Natural killer cell treated with Interleukin-12 subunit alpha and Interleukin-12 subunit beta and Interleukin-15 and Interleukin-18, amount 100 ng/mL, for 72 hours (primary cell): ENCODE measurements around the gene TAMALIN. TPM values are rescaled to one million over a fixed set of nuclear protein-coding genes. Genes with fewer than 3 reads are reported as not detected.

Source experiments
- ATAC-seq, 2 donors: fragments of 150-1000 bp; cut with Tn5 transposase in 1 of 2; sonication (Bioruptor Pico), chemical (Tn5 transposase) in 1 of 2; 2 replicates each; pipeline ENCODE4 v1.10.0; 2021
- DNase-seq: peaks from one replicate; pipeline ENCODE4 v3.0.0; 2022; ENCODE audit warnings: low spot score
- H3K27ac Mint-ChIP-seq, 2 donors: 1 replicate in 1 of 2; 2 replicates in 1 of 2; pipeline ENCODE4 v1.8.0; 2022; ENCODE audit warnings: mixed read lengths in 2 of 2, mild to moderate bottlenecking in 1 of 2, moderate library complexity in 1 of 2
- H3K27me3 Mint-ChIP-seq, 2 donors: 1 replicate in 1 of 2; 2 replicates in 1 of 2; pipeline ENCODE4 v1.8.0; 2022; ENCODE audit warnings: mixed read lengths in 2 of 2
- H3K36me3 Mint-ChIP-seq: one replicate; pipeline ENCODE4 v1.8.0; 2022; ENCODE audit warnings: mixed read lengths
- H3K4me1 Mint-ChIP-seq, 2 donors: 1 replicate in 1 of 2; 2 replicates in 1 of 2; pipeline ENCODE4 v1.8.0; 2022; ENCODE audit warnings: low read depth in 2 of 2, mixed read lengths in 2 of 2, mild to moderate bottlenecking in 1 of 2
- H3K4me3 Mint-ChIP-seq: one replicate; pipeline ENCODE4 v1.8.0; 2022; ENCODE audit warnings: mixed read lengths
- H3K9me3 Mint-ChIP-seq: 2 replicates; pipeline ENCODE4 v1.8.0; 2022; ENCODE audit warnings: mixed read lengths
- total RNA-seq, 2 donors: library from RNA; stranded (reverse); gene quantifications; one replicate each; pipeline ENCODE4 v1.2.3, GENCODE V29; 2022

The TAMALIN gene
- total RNA-seq, 2 donors from 2014 or later, result 5.4 to 5.6 TPM

DNA sequence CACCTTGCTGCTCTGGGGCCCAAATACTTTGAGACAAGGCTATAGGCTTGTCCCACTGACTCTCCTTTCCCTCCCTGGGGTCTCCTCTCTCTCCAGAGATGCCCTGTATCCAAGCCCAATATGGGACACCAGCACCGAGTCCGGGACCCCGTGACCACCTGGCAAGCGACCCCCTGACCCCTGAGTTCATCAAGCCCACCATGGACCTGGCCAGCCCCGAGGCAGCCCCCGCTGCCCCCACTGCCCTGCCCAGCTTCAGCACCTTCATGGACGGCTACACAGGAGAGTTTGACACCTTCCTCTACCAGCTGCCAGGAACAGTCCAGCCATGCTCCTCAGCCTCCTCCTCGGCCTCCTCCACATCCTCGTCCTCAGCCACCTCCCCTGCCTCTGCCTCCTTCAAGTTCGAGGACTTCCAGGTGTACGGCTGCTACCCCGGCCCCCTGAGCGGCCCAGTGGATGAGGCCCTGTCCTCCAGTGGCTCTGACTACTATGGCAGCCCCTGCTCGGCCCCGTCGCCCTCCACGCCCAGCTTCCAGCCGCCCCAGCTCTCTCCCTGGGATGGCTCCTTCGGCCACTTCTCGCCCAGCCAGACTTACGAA is 47.6 kb downstream of the TAMALIN start:
- Mint-ChIP-seq H3K27ac (no peak overlapping the region), H3K9me3 (no peaks in the 10 kb centered on the region), H3K36me3 (no peaks in the 10 kb centered on the region), H3K27me3 (peaks cover 3 to 5% of the 10 kb centered on the region in 2 donors), H3K4me1 (peaks cover 23 to 29% of the 10 kb centered on the region in 2 donors), H3K4me3 (no peak overlapping the region)
- DNase-seq (no peak), ATAC-seq (no peak)

GRCh38 chr12:52054833-52055730 is 48.3 kb downstream of the TAMALIN start:
- ATAC-seq (no peak), DNase-seq (no peak)
- no peaks in the 10 kb centered on the region for H3K27me3 Mint-ChIP-seq
- H3K9me3 Mint-ChIP-seq, result no peaks in the 10 kb centered on the region
- H3K4me1 Mint-ChIP-seq, result peaks cover 16 to 22% of the 10 kb centered on the region in 2 donors
- no peaks in the 10 kb centered on the region for H3K36me3 Mint-ChIP-seq
- H3K27ac Mint-ChIP-seq, result no peak overlapping the region
- no peak overlapping the region for H3K4me3 Mint-ChIP-seq

- no peaks in the 10 kb centered on the region for H3K9me3 Mint-ChIP-seq
- no peak overlapping the region for H3K27ac Mint-ChIP-seq
- H3K4me3 Mint-ChIP-seq, result no peak overlapping the region
- H3K27me3 Mint-ChIP-seq, result no peaks in the 10 kb centered on the region
- no peaks in the 10 kb centered on the region for H3K36me3 Mint-ChIP-seq
- peaks cover 12 to 18% of the 10 kb centered on the region in 2 donors for H3K4me1 Mint-ChIP-seq
- ATAC-seq, result no peak
- DNase-seq, result no peak
These were observed 49.3 kb downstream of the TAMALIN start for GRCh38 chr12:52055731-52056711.

GRCh38 chr12:52056801-52057637 is 50.3 kb downstream of the TAMALIN start:
- H3K4me1 Mint-ChIP-seq, result peaks cover 3 to 11% of the 10 kb centered on the region in 2 donors
- H3K36me3 Mint-ChIP-seq, result no peaks in the 10 kb centered on the region
- DNase-seq, result no peak
- H3K9me3 Mint-ChIP-seq, result no peaks in the 10 kb centered on the region
- no peak for ATAC-seq
- no peak overlapping the region for H3K4me3 Mint-ChIP-seq
- H3K27me3 Mint-ChIP-seq, result no peaks in the 10 kb centered on the region
- H3K27ac Mint-ChIP-seq, result no peak overlapping the region

DNA sequence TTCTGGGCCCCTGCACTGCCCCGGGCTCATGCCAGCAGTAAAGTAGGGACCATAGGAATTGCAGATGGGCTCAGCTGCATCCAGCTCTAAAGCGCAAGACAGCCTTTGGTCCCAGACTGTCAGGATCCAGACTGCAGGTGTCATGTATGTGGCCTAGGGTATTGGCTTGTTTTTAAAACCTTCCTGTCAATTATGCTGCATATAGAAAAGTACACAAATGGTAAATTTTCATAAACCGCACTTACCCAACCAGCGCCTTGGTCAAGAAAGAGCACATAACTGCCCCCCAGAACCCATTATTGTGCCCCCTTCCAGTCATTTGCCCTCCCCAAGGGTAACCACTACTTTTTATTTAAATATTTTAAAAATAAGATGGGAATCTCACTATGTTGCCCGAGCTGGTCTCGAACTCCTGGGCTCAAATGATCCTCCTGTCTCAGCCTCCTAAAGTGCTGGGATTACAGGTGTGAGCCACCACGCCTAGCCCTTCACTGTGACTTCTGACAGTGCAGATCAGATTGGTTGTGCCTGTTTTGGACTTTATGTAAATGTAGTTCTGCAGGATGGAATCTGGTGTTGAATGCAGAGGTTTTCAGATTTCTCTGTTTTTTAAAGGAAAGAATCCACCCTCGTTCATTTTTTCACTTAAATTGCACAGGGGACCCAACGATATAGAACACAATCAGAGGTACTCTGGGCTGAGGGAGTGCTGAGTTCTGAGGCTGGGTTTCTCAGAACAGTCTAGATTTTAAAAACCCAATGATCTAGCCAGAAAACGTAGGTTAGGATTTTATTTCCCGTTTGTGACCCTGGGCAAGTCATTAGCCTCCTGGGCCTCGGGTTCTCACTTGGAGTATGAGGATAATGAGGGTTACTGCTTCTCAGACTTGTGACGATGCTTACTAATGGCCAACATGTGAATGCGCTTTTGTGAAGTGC is 51.2 kb downstream of the TAMALIN start:
- no peak overlapping the region for H3K4me3 Mint-ChIP-seq
- no peaks in the 10 kb centered on the region for H3K27me3 Mint-ChIP-seq
- ATAC-seq (no peak), DNase-seq (no peak)
- no peaks in the 10 kb centered on the region for H3K36me3 Mint-ChIP-seq
- H3K9me3 Mint-ChIP-seq, result no peaks in the 10 kb centered on the region
- H3K27ac Mint-ChIP-seq, result no peak overlapping the region
- H3K4me1 Mint-ChIP-seq, result peaks cover 0 to 2% of the 10 kb centered on the region in 2 donors

- Mint-ChIP-seq H3K36me3 (no peaks in the 10 kb centered on the region), H3K4me3 (no peak overlapping the region), H3K27me3 (peaks cover 0 to 2% of the 10 kb centered on the region in 2 donors), H3K9me3 (no peaks in the 10 kb centered on the region), H3K27ac (no peak overlapping the region), H3K4me1 (no peaks in the 10 kb centered on the region)
- ATAC-seq (no peak), DNase-seq (no peak)
These were observed 52.0 kb downstream of the TAMALIN start for GRCh38 chr12:52058631-52059361.

DNA sequence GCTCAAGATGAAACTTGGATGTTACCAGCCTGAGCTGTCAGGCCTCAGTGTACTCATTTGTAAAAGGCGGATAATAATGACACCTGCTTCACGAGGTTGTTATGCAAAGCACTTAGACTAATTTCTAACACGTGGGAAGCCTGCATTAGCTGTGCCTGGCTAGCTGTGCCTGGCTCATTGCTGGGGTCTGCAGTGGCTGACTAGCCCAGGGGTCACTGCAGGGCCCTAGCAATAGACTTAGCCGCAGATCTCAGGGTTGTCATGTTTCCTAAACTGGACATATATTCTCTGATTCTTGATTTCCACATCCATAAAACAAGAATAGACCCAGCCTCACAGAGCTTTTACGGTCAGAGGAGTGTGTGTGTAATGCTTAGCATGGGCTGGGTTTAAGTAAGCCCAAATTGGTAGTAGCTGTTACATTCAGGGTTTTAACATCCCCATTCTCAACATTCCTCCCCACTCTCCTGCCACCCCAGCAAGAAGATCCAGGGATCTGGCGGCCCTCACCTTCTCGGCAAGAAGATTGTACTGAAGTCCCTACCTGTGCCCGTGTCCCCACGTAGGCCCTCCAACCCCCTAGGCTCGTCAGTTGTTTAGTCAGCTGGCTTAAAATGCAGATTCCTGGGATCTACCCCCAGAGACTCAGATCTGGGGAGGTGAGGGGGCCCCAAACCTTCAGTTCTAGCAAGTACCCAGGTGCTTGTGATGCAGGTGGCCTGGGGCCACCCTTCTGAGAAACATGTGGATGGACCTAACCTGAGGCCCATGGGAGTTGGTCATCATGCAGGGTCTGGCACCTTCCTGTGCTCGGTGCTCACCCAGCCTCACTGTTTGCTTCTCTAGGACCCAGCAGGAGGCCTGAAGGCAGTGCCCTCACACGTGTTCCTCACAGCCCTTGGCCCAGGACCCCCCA is 53.1 kb downstream of the TAMALIN start:
- H3K36me3 Mint-ChIP-seq, result no peaks in the 10 kb centered on the region
- no peaks in the 10 kb centered on the region for H3K9me3 Mint-ChIP-seq
- H3K4me1 Mint-ChIP-seq, result no peaks in the 10 kb centered on the region
- no peak overlapping the region for H3K4me3 Mint-ChIP-seq
- H3K27me3 Mint-ChIP-seq, result peaks cover 0 to 5% of the 10 kb centered on the region in 2 donors
- H3K27ac Mint-ChIP-seq, result no peak overlapping the region
- no peak for ATAC-seq
- no peak for DNase-seq

GRCh38 chr12:52060498-52061177 is 53.9 kb downstream of the TAMALIN start:
- Mint-ChIP-seq H3K9me3 (no peaks in the 10 kb centered on the region), H3K27me3 (peaks cover 0 to 10% of the 10 kb centered on the region in 2 donors), H3K36me3 (no peaks in the 10 kb centered on the region), H3K4me1 (no peaks in the 10 kb centered on the region), H3K27ac (no peak overlapping the region), H3K4me3 (no peak overlapping the region)
- DNase-seq (no peak), ATAC-seq (no peak)

DNA sequence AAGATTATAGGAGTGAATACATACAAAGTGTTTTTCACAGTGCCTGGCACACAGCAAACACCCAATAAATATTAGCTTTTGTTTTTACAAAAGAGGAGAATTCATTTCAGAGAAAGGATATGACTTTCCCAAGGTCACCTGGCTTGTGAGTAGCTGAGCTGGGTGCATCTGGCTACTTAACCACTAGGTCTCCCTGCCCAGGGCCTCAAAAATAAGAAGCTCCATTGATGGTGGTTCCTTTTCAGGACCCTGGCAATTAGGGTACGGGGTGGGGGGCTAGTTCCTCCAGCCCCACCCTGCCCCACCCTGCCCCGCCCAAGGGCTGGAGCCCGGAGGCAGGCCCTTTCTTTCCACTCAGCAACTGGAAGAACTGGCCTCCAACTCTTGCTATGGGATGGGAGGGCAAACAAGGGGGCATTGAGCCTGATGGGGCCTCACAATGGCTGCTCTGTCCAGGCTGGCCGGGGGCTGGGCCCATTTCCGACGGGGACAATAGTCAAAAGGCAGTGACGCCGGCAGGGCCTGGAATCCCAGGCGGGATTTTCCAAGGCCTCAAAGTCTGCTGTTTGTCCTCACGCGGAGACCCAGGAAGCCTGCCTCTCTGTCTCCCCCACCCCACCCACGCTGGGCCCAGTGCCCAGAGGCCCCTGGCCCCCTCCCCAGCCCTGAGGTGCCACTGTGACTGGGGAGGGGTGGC is 54.9 kb downstream of the TAMALIN start:
- Mint-ChIP-seq H3K4me1 (peaks cover 4 to 6% of the 10 kb centered on the region in 2 donors), H3K27me3 (peaks cover 6 to 17% of the 10 kb centered on the region in 2 donors), H3K36me3 (no peaks in the 10 kb centered on the region), H3K4me3 (no peak overlapping the region), H3K27ac (no peak overlapping the region), H3K9me3 (no peaks in the 10 kb centered on the region)
- no peak for ATAC-seq
- DNase-seq, result no peak
